Vagina (tissue), 2 donors: ENCODE results near the gene PTPN4. TPM values are rescaled to one million over a fixed set of nuclear protein-coding genes. Genes with fewer than 3 reads are reported as not detected.

Experiments
- DNase-seq, 2 donors: peaks; one replicate each; pipeline ENCODE4 v3.0.0-alpha.2; 2017; ENCODE audit errors: extremely low spot score in 2 of 2
- H3K27ac ChIP-seq: fragments of 200-600 bp; sonication (generic); one replicate; pipeline ENCODE4 v1.5.1; 2019
- H3K27me3 ChIP-seq: fragments of 200-600 bp; sonication (generic); one replicate; pipeline ENCODE4 v1.5.1; 2019
- H3K36me3 ChIP-seq, 2 donors: fragments of 200-600 bp; sonication (generic); one replicate each; pipeline ENCODE4 v1.5.1; 2017 to 2019
- H3K4me1 ChIP-seq: fragments of 200-600 bp; sonication (generic); one replicate; pipeline ENCODE4 v1.5.1; 2019
- H3K4me3 ChIP-seq, 2 donors: fragments of 200-600 bp; sonication (generic); 1 replicate in 1 of 2; 2 replicates in 1 of 2; pipeline ENCODE4 v1.5.1; 2016 to 2019
- H3K9me3 ChIP-seq: fragments of 200-600 bp; sonication (generic); one replicate; pipeline ENCODE4 v1.5.1; 2019
- POLR2A ChIP-seq, 2 donors: fragments of 450-650 bp; IDR thresholded peaks; one replicate each; pipeline ENCODE4 v1.6.1; 2017; ENCODE audit warnings: antibody characterized with exemption in 2 of 2, mild to moderate bottlenecking in 2 of 2, moderate library complexity in 2 of 2
- POLR2AphosphoS5 ChIP-seq, 2 donors: sonication (generic); formaldehyde crosslinking; IDR thresholded peaks; one replicate each; pipeline ENCODE4 v1.9.0; 2017; ENCODE audit warnings: antibody characterized with exemption in 2 of 2, mild to moderate bottlenecking in 2 of 2, low read depth in 1 of 2; ENCODE audit not compliant: insufficient read depth in 1 of 2
- intact Hi-C: fragments of 100-400 bp; cut with DNase I; formaldehyde crosslinking; loops from one replicate; pipeline ENCODE4 v1.15.1; 2023
- total RNA-seq: library from RNA; depleted of rRNA; stranded (reverse); fragments of >200 nt; gene quantifications from one replicate; pipeline ENCODE4 v1.2.3, GENCODE V29; 2016
- TF ChIP-seq, protein P1 (sequence below), 3 experiments: fragments of 450-650 bp in 2 of 3; fragments of 200-600 bp in 1 of 3; sonication (generic) in 1 of 3; IDR thresholded peaks; one replicate each; pipeline ENCODE4 v1.5.1; 2017 to 2019; ENCODE audit warnings: antibody characterized with exemption in 3 of 3, mild to moderate bottlenecking in 2 of 3, moderate library complexity in 2 of 3

Gene PTPN4
- total RNA-seq, 1 donor from 2014 or later = 31.7 TPM

DNA sequence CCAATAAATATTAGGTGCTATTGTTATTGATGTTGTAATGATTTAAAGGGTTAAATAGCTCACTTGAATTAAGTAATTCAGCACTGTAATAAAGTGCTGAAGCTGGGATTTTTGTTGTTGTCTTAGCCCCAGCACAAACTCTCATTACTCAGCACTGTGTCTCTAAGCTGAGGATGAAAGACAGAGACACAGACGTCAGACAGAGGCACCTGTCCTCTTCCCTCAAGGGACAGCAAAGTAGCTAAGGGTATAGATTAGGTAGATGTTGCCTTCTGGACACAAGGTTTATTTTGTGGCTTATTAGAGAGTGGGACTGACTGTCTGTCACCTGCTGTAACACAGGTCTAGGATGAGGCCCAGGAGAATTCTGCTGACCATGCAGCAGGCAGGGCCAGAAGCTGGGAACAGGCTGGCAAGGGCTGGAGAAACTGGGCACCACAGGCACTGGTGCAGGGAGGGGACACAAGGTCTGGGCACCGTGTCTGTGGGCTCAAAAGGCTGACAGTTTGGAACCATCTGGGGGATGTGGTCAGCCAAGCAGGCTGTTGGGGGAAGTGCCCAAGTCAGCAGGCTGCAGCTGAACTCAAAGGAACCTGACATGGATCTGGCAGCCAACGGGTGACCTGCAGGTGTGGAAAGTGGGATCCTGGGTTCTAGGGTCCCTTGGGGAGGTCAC, 20.0 kb upstream of the PTPN4 start:
- no peak for DNase-seq
- intact Hi-C loops = no loop called here
- no peak overlapping the region for H3K27ac ChIP-seq

DNA sequence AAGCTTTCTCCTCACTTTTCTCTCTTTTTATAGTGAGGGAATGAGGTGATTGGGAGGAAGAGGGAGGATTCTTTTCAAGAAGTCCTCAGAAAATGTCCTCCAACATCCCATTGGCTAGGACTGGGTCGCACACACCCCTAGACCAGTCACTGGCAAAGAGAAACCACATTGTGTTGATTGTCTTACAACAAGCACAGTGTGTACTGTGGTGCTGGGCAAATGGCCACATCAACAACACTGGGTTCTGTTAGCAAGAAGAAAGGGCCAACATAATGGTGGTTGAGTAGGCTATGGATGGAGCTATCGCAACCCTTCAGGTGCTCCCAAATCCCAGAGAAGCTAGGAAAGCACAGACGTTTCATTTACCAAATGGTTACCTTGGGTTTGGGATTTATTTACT, 18.7 kb upstream of the PTPN4 start:
- intact Hi-C loops = no loop called here
- Histone ChIP-seq H3K4me3 (no peak overlapping the region), H3K36me3 (no peaks in the 10 kb centered on the region), H3K4me1 (no peaks in the 10 kb centered on the region), H3K27me3 (no peaks in the 10 kb centered on the region), H3K27ac (no peak overlapping the region), H3K9me3 (no peaks in the 10 kb centered on the region)
- no peak for DNase-seq
- TF ChIP-seq POLR2AphosphoS5 (IDR thresholded peaks at IDR 0.05; ENCODE audit: insufficient read depth in 1 of 2, low read depth in 1 of 2) (no peak), POLR2A (IDR thresholded peaks at IDR 0.05) (no peak)
- TF ChIP-seq, protein P1, sequence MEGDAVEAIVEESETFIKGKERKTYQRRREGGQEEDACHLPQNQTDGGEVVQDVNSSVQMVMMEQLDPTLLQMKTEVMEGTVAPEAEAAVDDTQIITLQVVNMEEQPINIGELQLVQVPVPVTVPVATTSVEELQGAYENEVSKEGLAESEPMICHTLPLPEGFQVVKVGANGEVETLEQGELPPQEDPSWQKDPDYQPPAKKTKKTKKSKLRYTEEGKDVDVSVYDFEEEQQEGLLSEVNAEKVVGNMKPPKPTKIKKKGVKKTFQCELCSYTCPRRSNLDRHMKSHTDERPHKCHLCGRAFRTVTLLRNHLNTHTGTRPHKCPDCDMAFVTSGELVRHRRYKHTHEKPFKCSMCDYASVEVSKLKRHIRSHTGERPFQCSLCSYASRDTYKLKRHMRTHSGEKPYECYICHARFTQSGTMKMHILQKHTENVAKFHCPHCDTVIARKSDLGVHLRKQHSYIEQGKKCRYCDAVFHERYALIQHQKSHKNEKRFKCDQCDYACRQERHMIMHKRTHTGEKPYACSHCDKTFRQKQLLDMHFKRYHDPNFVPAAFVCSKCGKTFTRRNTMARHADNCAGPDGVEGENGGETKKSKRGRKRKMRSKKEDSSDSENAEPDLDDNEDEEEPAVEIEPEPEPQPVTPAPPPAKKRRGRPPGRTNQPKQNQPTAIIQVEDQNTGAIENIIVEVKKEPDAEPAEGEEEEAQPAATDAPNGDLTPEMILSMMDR (IDR thresholded peaks at IDR 0.05) = no peak

More for the DNA sequence above, 20.0 kb upstream of the PTPN4 start:
- TF ChIP-seq POLR2A (IDR thresholded peaks at IDR 0.05) = no peak
- TF ChIP-seq, protein P1 (IDR thresholded peaks at IDR 0.05) = no peak
- TF ChIP-seq POLR2AphosphoS5 (IDR thresholded peaks at IDR 0.05; ENCODE audit: insufficient read depth in 1 of 2, low read depth in 1 of 2) = no peak
- Histone ChIP-seq H3K4me1 (no peaks in the 10 kb centered on the region), H3K4me3 (no peak overlapping the region), H3K9me3 (no peaks in the 10 kb centered on the region), H3K36me3 (no peaks in the 10 kb centered on the region), H3K27me3 (no peaks in the 10 kb centered on the region)

DNA sequence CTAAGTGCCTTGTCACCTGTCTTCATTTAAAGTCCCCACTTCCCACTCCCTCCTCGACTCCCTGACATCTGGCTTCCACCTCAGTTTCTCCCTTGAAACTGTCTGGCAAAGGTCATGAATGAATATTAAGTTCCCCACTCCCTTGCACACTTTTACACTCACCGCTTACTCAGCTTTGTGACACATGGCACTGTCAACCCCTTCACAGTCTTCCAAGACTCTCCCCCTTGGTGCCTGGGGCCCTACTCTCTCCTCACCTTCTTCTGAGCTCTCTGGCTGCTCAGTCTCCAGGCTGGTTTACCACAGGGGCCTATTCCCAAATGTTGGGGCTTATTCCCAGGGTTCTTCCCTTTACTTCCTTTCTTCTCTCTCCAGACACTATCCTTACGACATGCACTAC, 17.9 kb upstream of the PTPN4 start:
- TF ChIP-seq, protein P1 (IDR thresholded peaks at IDR 0.05) = no peak
- TF ChIP-seq POLR2A (IDR thresholded peaks at IDR 0.05) (no peak), POLR2AphosphoS5 (IDR thresholded peaks at IDR 0.05; ENCODE audit: insufficient read depth in 1 of 2, low read depth in 1 of 2) (no peak)
- Histone ChIP-seq H3K9me3 (no peaks in the 10 kb centered on the region), H3K27ac (no peak overlapping the region), H3K27me3 (no peaks in the 10 kb centered on the region), H3K36me3 (no peaks in the 10 kb centered on the region), H3K4me3 (no peak overlapping the region), H3K4me1 (no peaks in the 10 kb centered on the region)
- intact Hi-C loops = no loop called here
- DNase-seq = no peak

- no peak for DNase-seq
- TF ChIP-seq POLR2AphosphoS5 (IDR thresholded peaks at IDR 0.05; ENCODE audit: insufficient read depth in 1 of 2, low read depth in 1 of 2) (no peak), POLR2A (IDR thresholded peaks at IDR 0.05) (no peak)
- TF ChIP-seq, protein P1 (IDR thresholded peaks at IDR 0.05) = no peak
- intact Hi-C loops = no loop called here
- Histone ChIP-seq H3K36me3 (no peaks in the 10 kb centered on the region), H3K27me3 (no peaks in the 10 kb centered on the region), H3K9me3 (no peaks in the 10 kb centered on the region), H3K4me1 (peaks cover 6% of the 10 kb centered on the region), H3K4me3 (no peak overlapping the region), H3K27ac (no peak overlapping the region)
These were observed 15.3 kb upstream of the PTPN4 start for GRCh38 chr2:119744335-119744939.

- no peaks in the 10 kb centered on the region for H3K27me3 ChIP-seq
- H3K9me3 ChIP-seq = no peaks in the 10 kb centered on the region
- TF ChIP-seq POLR2AphosphoS5 (IDR thresholded peaks at IDR 0.05; ENCODE audit: insufficient read depth in 1 of 2, low read depth in 1 of 2) (no peak), POLR2A (IDR thresholded peaks at IDR 0.05) (no peak)
- TF ChIP-seq, protein P1 (IDR thresholded peaks at IDR 0.05) = no peak
- no peaks in the 10 kb centered on the region for H3K36me3 ChIP-seq
- H3K4me3 ChIP-seq = no peak overlapping the region
- peaks cover 7% of the 10 kb centered on the region for H3K4me1 ChIP-seq
- DNase-seq = no peak
- intact Hi-C loops = no loop called here
- H3K27ac ChIP-seq = no peak overlapping the region
These were observed 14.2 kb upstream of the PTPN4 start for GRCh38 chr2:119745566-119745965.
